ENCODE measurements around the gene ATXN2.

ATXN2 gene

GRCh38 chr12:111448266-111448830 is 150.8 kb downstream of the ATXN2 start:
- Mint-ChIP-seq H3K36me3 (ENCODE audit: low read depth) (peaks cover 54% of the 10 kb centered on the region), H3K27ac (peak overlapping the region; percentile 72), H3K4me1 (ENCODE audit: low read depth) (peaks cover 73% of the 10 kb centered on the region), H3K4me3 (no peak overlapping the region), H3K27me3 (no peaks in the 10 kb centered on the region), H3K9me3 (no peaks in the 10 kb centered on the region)

DNA sequence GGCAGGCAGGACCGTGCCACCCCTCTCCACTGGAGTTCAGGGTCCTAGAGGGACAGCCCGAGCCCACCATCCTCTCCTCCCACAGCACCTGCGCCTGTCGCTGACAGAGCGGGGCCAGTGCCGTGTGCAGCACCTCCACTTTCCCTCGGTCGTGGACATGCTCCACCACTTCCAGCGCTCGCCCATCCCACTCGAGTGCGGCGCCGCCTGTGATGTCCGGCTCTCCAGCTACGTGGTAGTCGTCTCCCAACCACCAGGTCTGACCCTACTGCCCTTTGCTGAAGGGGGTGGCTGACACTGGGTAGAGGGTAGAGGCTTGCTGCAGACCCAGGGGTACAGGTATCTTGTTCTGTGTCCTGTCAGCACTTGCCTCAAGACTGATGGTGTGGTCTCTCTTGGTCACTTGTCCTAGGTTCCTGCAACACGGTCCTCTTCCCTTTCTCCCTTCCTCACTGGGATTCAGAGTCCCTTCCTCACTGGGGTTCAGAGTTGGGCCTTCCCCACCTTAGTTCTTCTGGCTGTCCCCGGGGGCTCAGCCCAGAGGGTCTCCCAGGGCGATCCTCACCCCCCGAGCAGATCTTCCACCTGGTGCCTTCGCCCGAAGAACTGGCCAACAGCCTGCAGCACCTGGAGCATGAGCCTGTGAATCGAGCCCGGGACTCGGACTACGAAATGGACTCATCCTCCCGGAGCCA is 151.4 kb downstream of the ATXN2 start:
- peaks cover 50% of the 10 kb centered on the region for H3K36me3 Mint-ChIP-seq (ENCODE audit: low read depth)
- no peaks in the 10 kb centered on the region for H3K27me3 Mint-ChIP-seq
- H3K9me3 Mint-ChIP-seq: no peaks in the 10 kb centered on the region
- peaks cover 80% of the 10 kb centered on the region for H3K4me1 Mint-ChIP-seq (ENCODE audit: low read depth)
- H3K27ac Mint-ChIP-seq: peak overlapping the region; percentile 14
- no peak overlapping the region for H3K4me3 Mint-ChIP-seq

DNA sequence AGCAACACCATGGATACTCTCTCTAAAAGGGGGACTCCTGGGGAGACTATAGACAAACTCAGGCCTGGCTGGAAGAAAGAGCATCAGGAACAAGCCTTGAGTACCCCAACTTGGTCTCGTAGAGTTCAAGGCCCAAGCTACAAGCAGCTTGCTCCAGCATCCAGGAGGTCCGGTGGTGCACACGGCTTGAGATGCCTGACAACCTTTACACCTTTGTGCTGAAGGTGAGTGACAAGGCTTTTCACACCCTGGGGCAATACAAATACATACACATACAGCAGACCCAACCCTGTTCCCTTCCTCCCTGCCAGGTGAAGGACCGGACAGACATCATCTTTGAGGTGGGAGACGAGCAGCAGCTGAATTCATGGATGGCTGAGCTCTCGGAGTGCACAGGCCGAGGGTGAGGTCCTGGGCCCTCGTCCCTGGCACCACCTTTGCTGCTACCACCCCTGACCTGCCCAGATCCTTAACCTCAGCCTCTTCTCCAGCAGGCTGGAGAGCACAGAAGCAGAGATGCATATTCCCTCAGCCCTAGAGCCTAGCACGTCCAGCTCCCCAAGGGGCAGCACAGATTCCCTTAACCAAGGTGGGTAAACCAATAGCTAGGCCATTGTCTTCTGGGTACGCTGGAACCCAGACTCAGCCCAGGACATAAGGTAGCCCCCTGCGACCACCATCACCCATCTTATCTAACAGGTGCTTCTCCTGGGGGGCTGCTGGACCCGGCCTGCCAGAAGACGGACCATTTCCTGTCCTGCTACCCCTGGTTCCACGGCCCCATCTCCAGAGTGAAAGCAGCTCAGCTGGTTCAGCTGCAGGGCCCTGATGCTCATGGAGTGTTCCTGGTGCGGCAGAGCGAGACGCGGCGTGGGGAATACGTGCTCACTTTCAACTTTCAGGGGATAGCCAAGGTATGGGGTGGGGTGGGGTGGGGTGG is 152.2 kb downstream of the ATXN2 start:
- no peaks in the 10 kb centered on the region for H3K9me3 Mint-ChIP-seq
- H3K27me3 Mint-ChIP-seq: no peaks in the 10 kb centered on the region
- peaks cover 50% of the 10 kb centered on the region for H3K36me3 Mint-ChIP-seq (ENCODE audit: low read depth)
- H3K27ac Mint-ChIP-seq: peak overlapping the region; percentile 70
- H3K4me1 Mint-ChIP-seq (ENCODE audit: low read depth): peaks cover 87% of the 10 kb centered on the region
- H3K4me3 Mint-ChIP-seq: no peak overlapping the region

- peaks cover 87% of the 10 kb centered on the region for H3K4me1 Mint-ChIP-seq (ENCODE audit: low read depth)
- peaks cover 46% of the 10 kb centered on the region for H3K36me3 Mint-ChIP-seq (ENCODE audit: low read depth)
- H3K9me3 Mint-ChIP-seq: no peaks in the 10 kb centered on the region
- peak overlapping the region; percentile 13 for H3K4me3 Mint-ChIP-seq
- H3K27me3 Mint-ChIP-seq: no peaks in the 10 kb centered on the region
- H3K27ac Mint-ChIP-seq: peak overlapping the region; percentile 70
These were observed 153.2 kb downstream of the ATXN2 start for GRCh38 chr12:111445726-111446581.

DNA sequence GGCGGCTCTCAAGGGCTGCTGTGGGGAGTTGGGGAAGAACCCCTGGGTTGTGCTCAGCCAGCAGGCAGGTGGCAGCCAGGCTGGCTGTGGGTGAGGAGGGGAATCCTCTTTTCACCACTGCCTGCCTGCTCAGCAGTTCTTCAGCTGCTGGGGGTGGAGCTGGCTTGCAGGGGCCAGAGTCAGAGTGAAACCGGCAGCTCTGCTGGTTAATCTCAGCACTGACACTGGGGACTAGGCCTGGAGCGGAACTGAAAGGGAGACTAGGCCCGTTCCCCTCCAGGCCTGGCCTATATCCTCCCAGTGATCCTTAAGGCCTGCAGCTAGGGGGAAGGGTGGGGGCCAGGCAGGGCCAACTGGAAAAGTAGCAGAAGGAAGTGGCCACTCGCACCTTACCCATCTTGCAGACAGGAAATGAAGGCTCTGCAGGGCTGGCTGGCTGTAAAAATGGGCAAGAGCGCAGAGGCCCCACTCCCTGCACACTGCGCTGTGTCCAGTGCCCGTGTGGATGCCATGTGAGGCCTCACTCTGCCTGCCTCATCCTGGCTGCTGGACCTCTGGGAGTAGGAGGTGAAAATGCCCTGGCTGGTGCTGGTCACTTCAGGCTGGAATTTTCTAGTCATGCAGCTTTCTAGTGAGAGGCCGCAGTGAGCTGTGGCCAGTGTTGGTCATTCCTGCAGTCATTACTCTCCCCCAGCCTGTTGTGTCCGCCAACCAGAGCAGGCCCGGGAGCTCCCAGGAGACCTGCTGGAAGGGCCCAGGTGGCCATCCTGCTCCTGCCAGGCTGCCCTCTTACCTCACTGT is 154.0 kb downstream of the ATXN2 start:
- peak overlapping the region; percentile 44 for H3K4me3 Mint-ChIP-seq
- peaks cover 46% of the 10 kb centered on the region for H3K36me3 Mint-ChIP-seq (ENCODE audit: low read depth)
- H3K27ac Mint-ChIP-seq: peak overlapping the region; percentile 72
- H3K9me3 Mint-ChIP-seq: no peaks in the 10 kb centered on the region
- H3K27me3 Mint-ChIP-seq: no peaks in the 10 kb centered on the region
- H3K4me1 Mint-ChIP-seq (ENCODE audit: low read depth): peaks cover 87% of the 10 kb centered on the region

DNA sequence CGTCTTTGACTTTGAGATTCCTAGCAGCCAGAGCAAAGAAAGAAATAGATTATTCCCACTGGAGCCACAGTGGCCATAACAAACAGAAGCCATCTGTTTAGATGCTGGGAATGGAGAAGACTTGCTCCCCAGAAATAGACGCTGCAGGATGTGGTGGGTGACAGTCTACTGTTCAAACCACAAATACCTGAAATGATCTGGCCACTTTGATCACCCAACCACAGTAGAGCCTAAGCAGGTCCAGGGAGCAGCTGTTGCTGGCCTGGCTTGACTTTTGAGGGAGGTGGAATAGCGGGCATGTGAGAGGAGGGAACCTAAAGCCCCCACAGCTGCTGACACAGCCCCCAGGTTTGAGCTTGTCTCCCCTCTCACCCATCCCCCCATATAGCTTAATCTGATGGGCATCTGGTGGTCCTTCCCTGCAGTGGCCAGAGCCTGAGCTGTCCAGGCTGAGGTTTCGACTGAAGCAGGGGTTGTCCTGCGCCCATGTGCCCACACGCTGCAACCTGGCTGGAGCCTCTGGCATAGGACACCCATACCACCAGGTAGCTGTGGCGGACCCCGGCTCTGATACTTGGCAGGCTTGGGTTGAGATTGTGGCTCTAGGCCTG is 154.7 kb downstream of the ATXN2 start:
- peaks cover 45% of the 10 kb centered on the region for H3K36me3 Mint-ChIP-seq (ENCODE audit: low read depth)
- peaks cover 89% of the 10 kb centered on the region for H3K4me1 Mint-ChIP-seq (ENCODE audit: low read depth)
- H3K9me3 Mint-ChIP-seq: no peaks in the 10 kb centered on the region

GRCh38 chr12:111443586-111443985 is 155.5 kb downstream of the ATXN2 start:
- Mint-ChIP-seq H3K9me3 (no peaks in the 10 kb centered on the region), H3K27ac (no peak overlapping the region), H3K4me3 (peak overlapping the region; percentile 15), H3K4me1 (ENCODE audit: low read depth) (peaks cover 89% of the 10 kb centered on the region), H3K27me3 (no peaks in the 10 kb centered on the region), H3K36me3 (ENCODE audit: low read depth) (peaks cover 41% of the 10 kb centered on the region)

More for the DNA sequence above, 154.7 kb downstream of the ATXN2 start:
- Mint-ChIP-seq H3K27ac (peak overlapping the region; percentile 72), H3K4me3 (peak overlapping the region; percentile 44), H3K27me3 (no peaks in the 10 kb centered on the region)

- Mint-ChIP-seq H3K27ac (peak overlapping the region; percentile 27), H3K9me3 (no peaks in the 10 kb centered on the region), H3K4me1 (ENCODE audit: low read depth) (peaks cover 89% of the 10 kb centered on the region), H3K27me3 (no peaks in the 10 kb centered on the region), H3K36me3 (ENCODE audit: low read depth) (peaks cover 40% of the 10 kb centered on the region), H3K4me3 (peak overlapping the region; percentile 15)
These were observed 156.0 kb downstream of the ATXN2 start for GRCh38 chr12:111443086-111443485.

DNA sequence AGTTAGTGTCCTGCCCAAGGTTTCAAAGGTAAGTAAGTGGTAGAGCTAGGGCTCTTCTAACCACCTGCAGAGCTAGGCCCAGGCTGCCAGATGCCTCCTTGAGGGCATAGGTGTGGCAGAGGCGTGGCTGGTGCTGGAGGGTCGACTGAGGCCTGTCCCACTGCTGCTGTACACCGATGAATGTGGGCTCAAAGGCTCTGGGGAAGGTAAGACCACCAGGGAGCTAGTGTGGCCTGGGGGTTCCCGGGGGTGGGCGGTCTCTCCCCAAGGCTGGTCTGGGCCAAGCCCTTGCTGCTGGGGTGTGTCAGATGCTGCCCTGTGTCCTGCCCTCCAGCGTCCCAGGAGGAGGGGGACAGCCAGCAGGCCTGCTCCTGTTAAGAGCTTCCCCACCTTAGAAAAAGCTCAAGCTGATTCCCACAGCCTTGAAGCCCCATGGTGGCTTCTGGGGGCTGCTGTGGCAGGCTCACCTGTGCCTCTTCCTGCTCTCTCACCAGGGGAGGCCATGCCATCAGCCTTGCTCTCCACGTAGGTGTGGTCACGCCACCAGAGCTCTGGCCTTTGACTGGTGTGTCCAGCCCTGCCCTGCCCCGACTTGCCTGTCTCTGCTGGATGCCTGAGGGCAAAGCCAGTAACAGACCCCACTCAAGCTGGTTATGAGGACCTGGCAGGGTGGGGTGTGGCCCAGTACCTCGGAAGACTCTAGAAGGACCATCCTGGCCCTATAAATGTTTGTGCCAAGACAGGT is 156.6 kb downstream of the ATXN2 start:
- H3K36me3 Mint-ChIP-seq (ENCODE audit: low read depth): peaks cover 40% of the 10 kb centered on the region
- H3K4me1 Mint-ChIP-seq (ENCODE audit: low read depth): peaks cover 94% of the 10 kb centered on the region
- H3K27ac Mint-ChIP-seq: peak overlapping the region; percentile 27
- no peak overlapping the region for H3K4me3 Mint-ChIP-seq
- H3K27me3 Mint-ChIP-seq: no peaks in the 10 kb centered on the region
- H3K9me3 Mint-ChIP-seq: no peaks in the 10 kb centered on the region

DNA sequence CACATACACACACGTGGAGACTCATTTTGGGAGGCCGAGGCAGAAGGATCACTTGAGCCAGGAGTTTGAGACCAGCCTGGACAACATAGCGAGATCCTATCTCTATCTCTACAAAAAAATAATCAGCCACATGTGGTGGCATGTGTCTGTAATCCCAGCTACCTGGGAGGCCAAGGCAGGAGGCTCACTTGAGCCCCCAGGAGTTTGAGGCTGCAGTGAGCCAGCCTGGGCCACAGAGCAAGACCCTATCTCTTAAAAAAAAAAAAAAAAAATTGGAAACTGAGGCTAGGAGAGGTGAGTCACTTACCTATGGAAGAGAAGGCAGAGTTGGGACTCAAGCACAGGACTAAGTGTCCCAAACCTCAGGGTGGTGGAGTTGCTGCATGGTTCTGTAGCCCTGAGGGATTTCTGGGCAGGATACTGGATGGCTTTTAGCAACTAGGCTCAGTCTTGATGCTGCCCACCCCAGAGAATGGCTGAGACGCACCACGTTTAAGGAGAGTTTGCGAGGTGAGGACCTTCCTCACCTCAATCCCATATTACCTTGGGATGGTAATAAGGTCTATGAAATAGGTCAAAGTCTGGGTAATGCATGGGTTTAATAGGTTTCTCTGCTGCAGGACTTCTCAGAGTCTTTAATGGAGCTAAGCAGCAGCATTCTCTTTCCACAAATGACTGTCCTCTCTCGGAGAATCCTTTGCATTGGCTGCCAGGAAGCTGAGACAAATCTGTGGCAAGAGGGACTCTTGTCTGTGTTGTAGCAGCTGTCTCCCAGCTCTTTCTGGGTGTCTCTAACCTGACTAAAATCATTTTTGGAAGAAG is 157.8 kb downstream of the ATXN2 start:
- no peaks in the 10 kb centered on the region for H3K27me3 Mint-ChIP-seq
- H3K4me3 Mint-ChIP-seq: no peak overlapping the region
- H3K27ac Mint-ChIP-seq: no peak overlapping the region
- peaks cover 99% of the 10 kb centered on the region for H3K4me1 Mint-ChIP-seq (ENCODE audit: low read depth)
- H3K9me3 Mint-ChIP-seq: no peaks in the 10 kb centered on the region
- H3K36me3 Mint-ChIP-seq (ENCODE audit: low read depth): peaks cover 41% of the 10 kb centered on the region

DNA sequence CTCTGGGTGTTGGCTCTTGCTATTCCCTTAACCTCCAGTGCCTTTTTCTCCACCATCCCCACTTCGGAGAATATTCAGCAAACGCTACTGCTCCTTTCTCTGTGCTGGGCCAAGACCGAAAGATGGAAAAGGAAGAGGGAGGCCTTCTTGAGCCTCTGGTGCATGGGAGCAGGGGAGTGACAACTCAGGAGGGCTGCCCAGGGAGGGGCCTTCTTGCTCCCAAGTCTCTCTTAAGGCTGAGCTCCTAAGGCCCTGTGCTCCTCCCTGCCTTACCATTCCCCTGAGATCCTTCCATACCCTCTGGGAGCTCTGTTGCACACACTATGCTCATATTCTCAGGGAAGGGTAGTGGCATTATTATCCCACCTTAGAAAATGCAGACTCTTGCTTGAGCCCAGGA is 158.5 kb downstream of the ATXN2 start:
- H3K4me1 Mint-ChIP-seq (ENCODE audit: low read depth): peaks cover 99% of the 10 kb centered on the region
- peaks cover 42% of the 10 kb centered on the region for H3K36me3 Mint-ChIP-seq (ENCODE audit: low read depth)
- no peak overlapping the region for H3K4me3 Mint-ChIP-seq
- no peak overlapping the region for H3K27ac Mint-ChIP-seq
- no peaks in the 10 kb centered on the region for H3K27me3 Mint-ChIP-seq
- H3K9me3 Mint-ChIP-seq: no peaks in the 10 kb centered on the region

- H3K27ac Mint-ChIP-seq: no peak overlapping the region
- no peaks in the 10 kb centered on the region for H3K27me3 Mint-ChIP-seq
- peaks cover 44% of the 10 kb centered on the region for H3K36me3 Mint-ChIP-seq (ENCODE audit: low read depth)
- no peak overlapping the region for H3K4me3 Mint-ChIP-seq
- H3K9me3 Mint-ChIP-seq: no peaks in the 10 kb centered on the region
- peaks cover 99% of the 10 kb centered on the region for H3K4me1 Mint-ChIP-seq (ENCODE audit: low read depth)
These were observed 159.0 kb downstream of the ATXN2 start for GRCh38 chr12:111440152-111440551.

Measured in stimulated activated naive CD8-positive, alpha-beta T cell treated with anti-CD3 and anti-CD28 coated beads, Interleukin-15, Interleukin-2, amounts not matched to agents 100 ng/mL and 50 ng/mL, for 24 hours (primary cell).